Endothelial cell (in vitro differentiated cells): ENCODE results near the gene GCSAM. TPM values are rescaled to one million over a fixed set of nuclear protein-coding genes. Genes with fewer than 3 reads are reported as not detected.

Experiments
- DNase-seq: peaks from one replicate; pipeline ENCODE4 v3.0.0; 2021; ENCODE audit warnings: low spot score
- H3K27ac Mint-ChIP-seq: one replicate; pipeline ENCODE4 v1.8.0; 2021; ENCODE audit warnings: mixed read lengths, inconsistent platforms; ENCODE audit not compliant: unreplicated experiment
- H3K27me3 Mint-ChIP-seq: one replicate; pipeline ENCODE4 v1.8.0; 2021; ENCODE audit warnings: mild to moderate bottlenecking, moderate library complexity, mixed read lengths, inconsistent platforms; ENCODE audit not compliant: unreplicated experiment
- H3K36me3 Mint-ChIP-seq: one replicate; pipeline ENCODE4 v1.8.0; 2021; ENCODE audit warnings: mild to moderate bottlenecking, low read depth, mixed read lengths, inconsistent platforms; ENCODE audit not compliant: unreplicated experiment
- H3K4me1 Mint-ChIP-seq: one replicate; pipeline ENCODE4 v1.8.0; 2021; ENCODE audit warnings: mild to moderate bottlenecking, mixed read lengths, inconsistent platforms; ENCODE audit not compliant: unreplicated experiment
- H3K4me3 Mint-ChIP-seq: one replicate; pipeline ENCODE4 v1.8.0; 2021; ENCODE audit warnings: mild to moderate bottlenecking, mixed read lengths, inconsistent platforms; ENCODE audit not compliant: unreplicated experiment
- H3K9me3 Mint-ChIP-seq: one replicate; pipeline ENCODE4 v1.8.0; 2021; ENCODE audit warnings: mixed read lengths, inconsistent platforms; ENCODE audit not compliant: unreplicated experiment
- total RNA-seq: library from RNA; stranded (reverse); fragmentation: NEBNext Ultra II Directional; extraction: Animal tissue kit (Norgen Biotek cat#: 25700); gene quantifications from one replicate; pipeline ENCODE4 v1.2.1, GENCODE V29; 2021; ENCODE audit not compliant: unreplicated experiment
- TF ChIP-seq, protein P1 (sequence below): fragments of 200-600 bp; sonication (generic); IDR thresholded peaks from one replicate; pipeline ENCODE4 v1.5.0; 2021; ENCODE audit warnings: antibody characterized with exemption; ENCODE audit not compliant: unreplicated experiment

Gene GCSAM
- total RNA-seq, 1 donor from 2014 or later = not detected

GRCh38 chr3:112104774-112105173, 28.3 kb downstream of the GCSAM start:
- no peaks in the 10 kb centered on the region for H3K27me3 Mint-ChIP-seq
- DNase-seq = no peak
- no peak overlapping the region for H3K27ac Mint-ChIP-seq
- TF ChIP-seq, protein P1, sequence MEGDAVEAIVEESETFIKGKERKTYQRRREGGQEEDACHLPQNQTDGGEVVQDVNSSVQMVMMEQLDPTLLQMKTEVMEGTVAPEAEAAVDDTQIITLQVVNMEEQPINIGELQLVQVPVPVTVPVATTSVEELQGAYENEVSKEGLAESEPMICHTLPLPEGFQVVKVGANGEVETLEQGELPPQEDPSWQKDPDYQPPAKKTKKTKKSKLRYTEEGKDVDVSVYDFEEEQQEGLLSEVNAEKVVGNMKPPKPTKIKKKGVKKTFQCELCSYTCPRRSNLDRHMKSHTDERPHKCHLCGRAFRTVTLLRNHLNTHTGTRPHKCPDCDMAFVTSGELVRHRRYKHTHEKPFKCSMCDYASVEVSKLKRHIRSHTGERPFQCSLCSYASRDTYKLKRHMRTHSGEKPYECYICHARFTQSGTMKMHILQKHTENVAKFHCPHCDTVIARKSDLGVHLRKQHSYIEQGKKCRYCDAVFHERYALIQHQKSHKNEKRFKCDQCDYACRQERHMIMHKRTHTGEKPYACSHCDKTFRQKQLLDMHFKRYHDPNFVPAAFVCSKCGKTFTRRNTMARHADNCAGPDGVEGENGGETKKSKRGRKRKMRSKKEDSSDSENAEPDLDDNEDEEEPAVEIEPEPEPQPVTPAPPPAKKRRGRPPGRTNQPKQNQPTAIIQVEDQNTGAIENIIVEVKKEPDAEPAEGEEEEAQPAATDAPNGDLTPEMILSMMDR = no peak
- H3K4me3 Mint-ChIP-seq = no peak overlapping the region
- H3K36me3 Mint-ChIP-seq = peaks cover 6% of the 10 kb centered on the region
- H3K4me1 Mint-ChIP-seq = peaks cover 2% of the 10 kb centered on the region
- no peaks in the 10 kb centered on the region for H3K9me3 Mint-ChIP-seq

- Mint-ChIP-seq H3K27me3 (no peaks in the 10 kb centered on the region), H3K4me3 (no peak overlapping the region), H3K4me1 (no peaks in the 10 kb centered on the region), H3K36me3 (peaks cover 12% of the 10 kb centered on the region), H3K9me3 (no peaks in the 10 kb centered on the region), H3K27ac (no peak overlapping the region)
- no peak for DNase-seq
- TF ChIP-seq, protein P1 = no peak
Measured at GRCh38 chr3:112101916-112102315, 31.1 kb downstream of the GCSAM start.

DNA sequence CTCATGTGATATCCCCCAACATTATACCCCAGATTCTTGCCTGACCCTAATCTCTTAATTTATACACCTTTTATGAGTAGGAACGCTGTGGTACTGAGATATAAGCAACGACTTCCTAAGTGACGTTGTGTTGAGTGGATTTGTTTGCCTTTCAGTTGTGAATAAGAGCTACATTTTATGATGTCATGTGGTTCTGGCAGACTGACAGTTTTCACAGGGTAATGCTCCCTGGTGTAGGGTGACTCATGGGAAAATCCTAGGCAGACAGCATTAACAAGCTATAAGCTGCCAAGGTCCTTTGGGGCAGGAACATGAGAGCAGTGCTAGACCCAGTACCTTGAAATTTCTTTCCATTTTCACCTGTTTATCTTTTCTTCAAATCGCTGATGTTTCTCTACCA, 35.7 kb downstream of the GCSAM start:
- Mint-ChIP-seq H3K4me3 (no peak overlapping the region), H3K9me3 (no peaks in the 10 kb centered on the region), H3K4me1 (peaks cover 24% of the 10 kb centered on the region), H3K36me3 (peaks cover 5% of the 10 kb centered on the region), H3K27me3 (no peaks in the 10 kb centered on the region), H3K27ac (no peak overlapping the region)
- DNase-seq = no peak
- TF ChIP-seq, protein P1 = no peak

GRCh38 chr3:112096176-112096575, 36.9 kb downstream of the GCSAM start:
- Mint-ChIP-seq H3K9me3 (no peaks in the 10 kb centered on the region), H3K27ac (no peak overlapping the region), H3K4me1 (peaks cover 31% of the 10 kb centered on the region)

GRCh38 chr3:112095731-112096130, 37.3 kb downstream of the GCSAM start:
- H3K9me3 Mint-ChIP-seq = no peaks in the 10 kb centered on the region
- H3K4me3 Mint-ChIP-seq = no peak overlapping the region
- DNase-seq = no peak
- H3K27me3 Mint-ChIP-seq = peaks cover 2% of the 10 kb centered on the region
- H3K4me1 Mint-ChIP-seq = peaks cover 35% of the 10 kb centered on the region
- TF ChIP-seq, protein P1 = no peak
- H3K36me3 Mint-ChIP-seq = peaks cover 5% of the 10 kb centered on the region
- no peak overlapping the region for H3K27ac Mint-ChIP-seq

More at GRCh38 chr3:112096176-112096575, 36.9 kb downstream of the GCSAM start:
- TF ChIP-seq, protein P1 = no peak
- DNase-seq = no peak
- Mint-ChIP-seq H3K4me3 (no peak overlapping the region), H3K27me3 (peaks cover 1% of the 10 kb centered on the region), H3K36me3 (peaks cover 5% of the 10 kb centered on the region)
